Right atrium auricular region (tissue), 2 donors: ENCODE results near the gene CMBL. TPM values are rescaled to one million over a fixed set of nuclear protein-coding genes. Genes with fewer than 3 reads are reported as not detected.

ENCODE experiments used
- DNase-seq: peaks from one replicate; pipeline ENCODE4 v3.0.0-alpha.2; 2019; ENCODE audit warnings: low spot score
- H3K27ac ChIP-seq, 2 donors: fragments of 200-600 bp; sonication (generic); 1 replicate in 1 of 2; 2 replicates in 1 of 2; pipeline ENCODE4 v1.5.1; 2016 to 2019
- H3K27me3 ChIP-seq, 2 donors: fragments of 200-600 bp; sonication (generic); one replicate each; pipeline versions ENCODE4 v1.5.1 to v1.6.0; 2017 to 2019
- H3K36me3 ChIP-seq: fragments of 200-600 bp; sonication (generic); one replicate; pipeline ENCODE4 v1.5.1; 2016
- H3K4me1 ChIP-seq, 2 donors: fragments of 200-600 bp; sonication (generic); one replicate each; pipeline versions ENCODE4 v1.5.1 to v1.6.0; 2017 to 2019
- H3K4me3 ChIP-seq, 2 donors: fragments of 200-600 bp; sonication (generic); 1 replicate in 1 of 2; 2 replicates in 1 of 2; pipeline ENCODE4 v1.5.1; 2017 to 2019; ENCODE audit warnings: mild to moderate bottlenecking in 1 of 2, moderate library complexity in 1 of 2
- H3K9me3 ChIP-seq, 2 donors: fragments of 200-600 bp; sonication (generic); one replicate each; pipeline ENCODE4 v1.5.1; 2019
- total RNA-seq, 2 donors: library from RNA; depleted of rRNA; stranded (reverse); fragments of >200 nt; gene quantifications; one replicate each; pipeline ENCODE4 v1.1.0, GENCODE V29; 2016
- TF ChIP-seq, protein P1 (sequence below), 2 donors: fragments of 200-600 bp; sonication (generic); IDR thresholded peaks; one replicate each; pipeline ENCODE4 v1.5.1; 2019; ENCODE audit warnings: antibody characterized with exemption in 2 of 2

The CMBL gene
- total RNA-seq, 2 donors from 2014 or later = 5.9 to 20.7 TPM

DNA sequence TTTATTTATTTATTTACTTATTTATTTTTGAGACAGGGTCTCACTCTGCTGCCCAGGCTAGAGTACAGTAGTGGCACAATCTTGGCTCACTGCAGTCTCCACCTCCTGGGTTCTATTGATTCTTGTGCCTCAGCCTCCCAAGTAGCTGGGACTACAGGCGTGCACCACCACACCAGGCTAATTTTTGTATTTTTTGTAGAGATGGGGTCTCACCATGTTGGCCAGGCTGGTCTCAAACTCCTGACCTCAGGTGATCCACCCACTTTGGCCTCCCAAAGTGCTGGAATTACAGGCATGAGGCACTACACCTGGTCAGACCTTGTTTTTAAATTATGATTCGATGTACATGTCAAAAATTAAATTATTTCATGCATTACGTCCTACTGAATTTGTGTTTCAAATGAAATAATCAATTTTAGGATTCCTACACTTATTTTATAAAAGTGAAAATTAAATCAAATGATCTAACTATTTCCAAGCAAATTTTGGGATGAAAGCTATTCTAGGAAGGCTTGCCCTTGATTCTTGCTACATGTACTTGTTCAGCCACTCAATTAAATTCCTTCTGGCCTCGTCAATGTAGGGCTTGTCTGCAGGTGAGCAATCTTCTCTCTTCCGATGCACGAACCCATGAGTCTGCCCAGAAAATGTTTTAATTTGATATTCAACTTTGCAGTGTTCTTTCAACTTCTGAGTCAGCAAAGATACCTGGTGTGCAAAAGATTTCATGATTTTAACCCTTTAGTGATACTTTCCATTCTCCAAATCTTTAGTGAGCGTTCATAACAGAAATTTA lies 27.6 kb downstream of the CMBL start:
- H3K27ac ChIP-seq = no peak overlapping the region
- H3K9me3 ChIP-seq = no peaks in the 10 kb centered on the region
- no peak overlapping the region for H3K4me3 ChIP-seq
- H3K4me1 ChIP-seq = no peaks in the 10 kb centered on the region
- TF ChIP-seq, protein P1, sequence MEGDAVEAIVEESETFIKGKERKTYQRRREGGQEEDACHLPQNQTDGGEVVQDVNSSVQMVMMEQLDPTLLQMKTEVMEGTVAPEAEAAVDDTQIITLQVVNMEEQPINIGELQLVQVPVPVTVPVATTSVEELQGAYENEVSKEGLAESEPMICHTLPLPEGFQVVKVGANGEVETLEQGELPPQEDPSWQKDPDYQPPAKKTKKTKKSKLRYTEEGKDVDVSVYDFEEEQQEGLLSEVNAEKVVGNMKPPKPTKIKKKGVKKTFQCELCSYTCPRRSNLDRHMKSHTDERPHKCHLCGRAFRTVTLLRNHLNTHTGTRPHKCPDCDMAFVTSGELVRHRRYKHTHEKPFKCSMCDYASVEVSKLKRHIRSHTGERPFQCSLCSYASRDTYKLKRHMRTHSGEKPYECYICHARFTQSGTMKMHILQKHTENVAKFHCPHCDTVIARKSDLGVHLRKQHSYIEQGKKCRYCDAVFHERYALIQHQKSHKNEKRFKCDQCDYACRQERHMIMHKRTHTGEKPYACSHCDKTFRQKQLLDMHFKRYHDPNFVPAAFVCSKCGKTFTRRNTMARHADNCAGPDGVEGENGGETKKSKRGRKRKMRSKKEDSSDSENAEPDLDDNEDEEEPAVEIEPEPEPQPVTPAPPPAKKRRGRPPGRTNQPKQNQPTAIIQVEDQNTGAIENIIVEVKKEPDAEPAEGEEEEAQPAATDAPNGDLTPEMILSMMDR (IDR thresholded peaks at IDR 0.05) = no peak
- H3K36me3 ChIP-seq = peaks cover 4% of the 10 kb centered on the region
- H3K27me3 ChIP-seq = no peaks in the 10 kb centered on the region
- DNase-seq = no peak

GRCh38 chr5:10279328-10279727 lies 28.4 kb downstream of the CMBL start:
- H3K4me1 ChIP-seq = no peaks in the 10 kb centered on the region
- no peak for DNase-seq
- H3K4me3 ChIP-seq = no peak overlapping the region
- H3K27me3 ChIP-seq = no peaks in the 10 kb centered on the region
- no peak overlapping the region for H3K27ac ChIP-seq
- peaks cover 4% of the 10 kb centered on the region for H3K36me3 ChIP-seq
- TF ChIP-seq, protein P1 (IDR thresholded peaks at IDR 0.05) = no peak
- H3K9me3 ChIP-seq = no peaks in the 10 kb centered on the region

- no peak overlapping the region for H3K4me3 ChIP-seq
- H3K4me1 ChIP-seq = no peaks in the 10 kb centered on the region
- TF ChIP-seq, protein P1 (IDR thresholded peaks at IDR 0.05) = no peak
- H3K27ac ChIP-seq = no peak overlapping the region
- H3K36me3 ChIP-seq = peaks cover 4% of the 10 kb centered on the region
- no peaks in the 10 kb centered on the region for H3K27me3 ChIP-seq
- DNase-seq = no peak
- H3K9me3 ChIP-seq = no peaks in the 10 kb centered on the region
Measured at GRCh38 chr5:10278658-10279279, 28.9 kb downstream of the CMBL start.

- DNase-seq = no peak
- H3K4me1 ChIP-seq = no peaks in the 10 kb centered on the region
- peaks cover 4% of the 10 kb centered on the region for H3K36me3 ChIP-seq
- TF ChIP-seq, protein P1 (IDR thresholded peaks at IDR 0.05) = no peak
- no peak overlapping the region for H3K27ac ChIP-seq
- H3K27me3 ChIP-seq = no peaks in the 10 kb centered on the region
- H3K9me3 ChIP-seq = no peaks in the 10 kb centered on the region
- no peak overlapping the region for H3K4me3 ChIP-seq
Measured at GRCh38 chr5:10277773-10278630, 29.7 kb downstream of the CMBL start.

GRCh38 chr5:10276691-10277090 lies 31.0 kb downstream of the CMBL start:
- H3K9me3 ChIP-seq = no peaks in the 10 kb centered on the region
- DNase-seq = no peak
- TF ChIP-seq, protein P1 (IDR thresholded peaks at IDR 0.05) = no peak
- H3K27ac ChIP-seq = no peak overlapping the region
- no peaks in the 10 kb centered on the region for H3K4me1 ChIP-seq
- no peak overlapping the region for H3K4me3 ChIP-seq
- no peaks in the 10 kb centered on the region for H3K27me3 ChIP-seq
- peaks cover 4% of the 10 kb centered on the region for H3K36me3 ChIP-seq
